Lower leg skin (tissue), 4 donors: ENCODE data around the gene SMIM13. TPM values are rescaled to one million over a fixed set of nuclear protein-coding genes. Genes with fewer than 3 reads are reported as not detected.

ENCODE experiments used
- DNase-seq, 2 donors: peaks; one replicate each; pipeline ENCODE4 v3.0.0-alpha.2; 2019; ENCODE audit warnings: low spot score in 2 of 2
- H3K4me3 ChIP-seq: fragments of 200-600 bp; sonication (generic); 2 replicates; pipeline ENCODE4 v1.5.1; 2017; ENCODE audit warnings: mild to moderate bottlenecking, low read depth; ENCODE audit not compliant: poor library complexity, severe bottlenecking
- POLR2A ChIP-seq, 2 donors: fragments of 450-650 bp; IDR thresholded peaks; one replicate each; pipeline ENCODE4 v1.6.1; 2016 to 2017; ENCODE audit warnings: antibody characterized with exemption in 2 of 2, mild to moderate bottlenecking in 1 of 2, moderate library complexity in 1 of 2
- WGBS, 2 donors: methylation state at CpG; one replicate each; pipeline ENCODE4 v1.1.5; 2018; 5-methylcytosine and 5-hydroxymethylcytosine counted together
- intact Hi-C: fragments of 100-400 bp; cut with DNase I; formaldehyde crosslinking; loops from one replicate; pipeline ENCODE4 v1.15.0; 2023; ENCODE audit warnings: low total_unique reads
- total RNA-seq, 4 donors: library from RNA; depleted of rRNA; stranded (reverse); fragments of >200 nt; gene quantifications; one replicate each; pipeline ENCODE4 v1.1.0, GENCODE V29; 2016
- TF ChIP-seq, protein P1 (sequence below), 3 donors: fragments of 450-650 bp; IDR thresholded peaks; one replicate each; pipeline ENCODE4 v1.5.1; 2016; ENCODE audit warnings: antibody characterized with exemption in 3 of 3, mild to moderate bottlenecking in 3 of 3, moderate library complexity in 2 of 3

Gene SMIM13
- total RNA-seq, 4 donors from 2014 or later: 7.6 to 13.9 (median 10.2) TPM

GRCh38 chr6:11120271-11121005, 26.8 kb downstream of the SMIM13 start:
- intact Hi-C loops: no loop called here
- 54 to 55% methylated on average over 4 of the region's 4 CpGs for WGBS, 2 donors
- no peak for DNase-seq
- H3K4me3 ChIP-seq: no peak overlapping the region
- TF ChIP-seq, protein P1, sequence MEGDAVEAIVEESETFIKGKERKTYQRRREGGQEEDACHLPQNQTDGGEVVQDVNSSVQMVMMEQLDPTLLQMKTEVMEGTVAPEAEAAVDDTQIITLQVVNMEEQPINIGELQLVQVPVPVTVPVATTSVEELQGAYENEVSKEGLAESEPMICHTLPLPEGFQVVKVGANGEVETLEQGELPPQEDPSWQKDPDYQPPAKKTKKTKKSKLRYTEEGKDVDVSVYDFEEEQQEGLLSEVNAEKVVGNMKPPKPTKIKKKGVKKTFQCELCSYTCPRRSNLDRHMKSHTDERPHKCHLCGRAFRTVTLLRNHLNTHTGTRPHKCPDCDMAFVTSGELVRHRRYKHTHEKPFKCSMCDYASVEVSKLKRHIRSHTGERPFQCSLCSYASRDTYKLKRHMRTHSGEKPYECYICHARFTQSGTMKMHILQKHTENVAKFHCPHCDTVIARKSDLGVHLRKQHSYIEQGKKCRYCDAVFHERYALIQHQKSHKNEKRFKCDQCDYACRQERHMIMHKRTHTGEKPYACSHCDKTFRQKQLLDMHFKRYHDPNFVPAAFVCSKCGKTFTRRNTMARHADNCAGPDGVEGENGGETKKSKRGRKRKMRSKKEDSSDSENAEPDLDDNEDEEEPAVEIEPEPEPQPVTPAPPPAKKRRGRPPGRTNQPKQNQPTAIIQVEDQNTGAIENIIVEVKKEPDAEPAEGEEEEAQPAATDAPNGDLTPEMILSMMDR (IDR thresholded peaks at IDR 0.05): no peak
- no peak for TF ChIP-seq POLR2A (IDR thresholded peaks at IDR 0.05)

DNA sequence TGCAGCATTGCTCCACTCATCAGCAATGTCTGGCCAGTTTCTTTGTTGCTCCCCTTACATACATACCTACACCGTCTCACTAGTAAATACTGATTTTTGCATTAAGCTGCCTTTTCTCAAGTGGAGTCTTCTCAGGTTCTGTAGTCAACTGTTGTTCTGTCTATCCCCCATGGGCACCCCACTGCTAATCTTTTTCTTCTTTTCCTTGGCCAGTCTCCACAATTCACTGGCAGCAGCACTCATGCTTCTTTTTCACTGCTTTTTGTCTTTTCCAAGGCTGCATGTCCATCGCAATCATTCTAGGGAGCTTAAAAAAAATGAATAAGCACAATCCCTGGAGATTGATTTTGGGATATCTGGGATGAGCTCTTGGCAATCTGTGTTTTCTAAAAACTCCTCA, 28.2 kb downstream of the SMIM13 start:
- intact Hi-C loops: no loop called here
- WGBS, 2 donors: 68 to 76% methylated on average over 2 of the region's 2 CpGs
- DNase-seq: no peak

GRCh38 chr6:11122380-11122779, 28.7 kb downstream of the SMIM13 start:
- TF ChIP-seq, protein P1 (IDR thresholded peaks at IDR 0.05): no peak
- no peak for TF ChIP-seq POLR2A (IDR thresholded peaks at IDR 0.05)
- DNase-seq: no peak
- WGBS, 2 donors: 77 to 79% methylated on average over 1 of the region's 1 CpG
- H3K4me3 ChIP-seq: no peak overlapping the region
- intact Hi-C loops: no loop called here

More for the DNA sequence above, 28.2 kb downstream of the SMIM13 start:
- TF ChIP-seq, protein P1 (IDR thresholded peaks at IDR 0.05): no peak
- no peak for TF ChIP-seq POLR2A (IDR thresholded peaks at IDR 0.05)
- H3K4me3 ChIP-seq: no peak overlapping the region

GRCh38 chr6:11123978-11124377, 30.3 kb downstream of the SMIM13 start:
- intact Hi-C loops: no loop called here
- TF ChIP-seq, protein P1 (IDR thresholded peaks at IDR 0.05): no peak
- TF ChIP-seq POLR2A (IDR thresholded peaks at IDR 0.05): no peak
- 86 to 90% methylated on average over 2 of the region's 2 CpGs for WGBS, 2 donors
- DNase-seq: no peak
- H3K4me3 ChIP-seq: no peak overlapping the region

GRCh38 chr6:11126876-11127275, 33.2 kb downstream of the SMIM13 start:
- H3K4me3 ChIP-seq: no peak overlapping the region
- WGBS, 2 donors: 68 to 77% methylated on average over 2 of the region's 2 CpGs
- intact Hi-C loops: no loop called here
- TF ChIP-seq, protein P1 (IDR thresholded peaks at IDR 0.05): no peak
- TF ChIP-seq POLR2A (IDR thresholded peaks at IDR 0.05): no peak
- no peak for DNase-seq

- no peak for DNase-seq
- WGBS, 2 donors: 93 to 97% methylated on average over 2 of the region's 2 CpGs
- intact Hi-C loops: no loop called here
- H3K4me3 ChIP-seq: no peak overlapping the region
- TF ChIP-seq, protein P1 (IDR thresholded peaks at IDR 0.05): no peak
- no peak for TF ChIP-seq POLR2A (IDR thresholded peaks at IDR 0.05)
Measured at GRCh38 chr6:11128608-11129007, 35.0 kb downstream of the SMIM13 start.
